ENCODE data around the gene IL23A.
"Not testable (repeated sequence)": the region's sequence is repeated elsewhere in the genome, so short reads cannot be mapped to it uniquely, and the experiment has no call there.

The IL23A gene

DNA sequence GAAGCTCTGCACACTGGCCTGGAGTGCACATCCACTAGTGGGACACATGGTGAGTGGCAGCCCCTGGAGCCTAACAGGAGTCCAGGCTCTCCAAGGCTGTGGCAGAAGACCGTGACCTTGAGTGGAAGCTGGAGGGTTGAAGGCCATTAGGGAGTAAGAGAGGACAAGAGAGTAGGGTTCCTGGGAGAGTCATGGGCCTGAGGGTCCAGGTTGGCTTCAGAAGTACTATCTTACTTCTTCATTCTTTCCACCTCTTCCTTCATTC is 406 bp downstream of the IL23A start:
- no peaks in the 10 kb centered on the region for H3K27me3 ChIP-seq (replicated peaks in 2 of 5; ENCODE audit: control insufficient read depth in 4 of 5, insufficient read depth in 5 of 5, low read length in 4 of 5)
- CTCF ChIA-PET: no interaction called here
- no peaks in the 10 kb centered on the region for H3K9me3 ChIP-seq (ENCODE audit: control extremely low read depth in 1 of 5, control insufficient read depth in 4 of 5, insufficient read depth in 2 of 5, low read depth in 1 of 5, low read length in 4 of 5)
- H3K36me3 ChIP-seq (ENCODE audit: control insufficient read depth in 4 of 4, insufficient read depth in 4 of 4, low read length in 3 of 4): peaks cover 9 to 24% (median 17%) of the 10 kb centered on the region in 4 experiments
- no CpG with 5 or more reads among the region's 1 CpG for WGBS (ENCODE audit: insufficient coverage)
- no peak overlapping the region for H3K4me3 ChIP-seq (ENCODE audit: control insufficient read depth in 1 of 7, extremely low read depth in 1 of 7, insufficient read depth in 4 of 7, low read depth in 2 of 7, low read length in 6 of 7)
- peaks cover 7 to 19% (median 17%) of the 10 kb centered on the region in 4 experiments for H3K4me1 ChIP-seq (ENCODE audit: control extremely low read depth in 1 of 4, control insufficient read depth in 4 of 4, insufficient read depth in 4 of 4, low read length in 3 of 4)
- DNase-seq: no peak
- POLR2A ChIA-PET: interaction anchor here (0.6 kb wide), 1 partner anchor 21 kb away, joined by 3 read pairs; the partner anchor contains the start of gene STAT2
- H3K27ac ChIP-seq (ENCODE audit: insufficient read depth in 1 of 2, low read depth in 1 of 2, low read length in 2 of 2, poor library complexity in 1 of 2, severe bottlenecking in 2 of 2): peak overlapping the region in 1 of 2 experiments; percentile 62

- CTCF ChIA-PET: interaction anchor here (0.9 to 1.9 kb wide), 4 partner anchors 12 to 25 kb away, joined by 3 to 6 read pairs (median 4); partner anchors contain the start of gene STAT2
- Histone ChIP-seq H3K4me1 (ENCODE audit: control extremely low read depth in 1 of 4, control insufficient read depth in 4 of 4, insufficient read depth in 4 of 4, low read length in 3 of 4) (peaks cover 0 to 15% (median 8%) of the 10 kb centered on the region in 4 experiments), H3K27ac (ENCODE audit: insufficient read depth in 1 of 2, low read depth in 1 of 2, low read length in 2 of 2, poor library complexity in 1 of 2, severe bottlenecking in 2 of 2) (no peak overlapping the region), H3K9me3 (ENCODE audit: control extremely low read depth in 1 of 5, control insufficient read depth in 4 of 5, insufficient read depth in 2 of 5, low read depth in 1 of 5, low read length in 4 of 5) (no peaks in the 10 kb centered on the region), H3K4me3 (ENCODE audit: control insufficient read depth in 1 of 7, extremely low read depth in 1 of 7, insufficient read depth in 4 of 7, low read depth in 2 of 7, low read length in 6 of 7) (no peak overlapping the region), H3K27me3 (replicated peaks in 2 of 5; ENCODE audit: control insufficient read depth in 4 of 5, insufficient read depth in 5 of 5, low read length in 4 of 5) (no peaks in the 10 kb centered on the region), H3K36me3 (ENCODE audit: control insufficient read depth in 4 of 4, insufficient read depth in 4 of 4, low read length in 3 of 4) (peaks cover 22 to 43% (median 31%) of the 10 kb centered on the region in 4 experiments)
- POLR2A ChIA-PET: no interaction called here
- WGBS (ENCODE audit: insufficient coverage): no CpG with 5 or more reads among the region's 1 CpG
- DNase-seq: no peak
Observed at GRCh38 chr12:56341616-56342015, 2.9 kb downstream of the IL23A start.

GRCh38 chr12:56342290-56342689 is 3.6 kb downstream of the IL23A start:
- DNase-seq; H3K27ac ChIP-seq (ENCODE audit: insufficient read depth in 1 of 2, low read depth in 1 of 2, low read length in 2 of 2, poor library complexity in 1 of 2, severe bottlenecking in 2 of 2); POLR2A ChIA-PET; H3K9me3 ChIP-seq (ENCODE audit: control extremely low read depth in 1 of 5, control insufficient read depth in 4 of 5, insufficient read depth in 2 of 5, low read depth in 1 of 5, low read length in 4 of 5); H3K27me3 ChIP-seq (replicated peaks in 2 of 5; ENCODE audit: control insufficient read depth in 4 of 5, insufficient read depth in 5 of 5, low read length in 4 of 5); H3K4me3 ChIP-seq (ENCODE audit: control insufficient read depth in 1 of 7, extremely low read depth in 1 of 7, insufficient read depth in 4 of 7, low read depth in 2 of 7, low read length in 6 of 7): not testable (repeated sequence)
- H3K36me3 ChIP-seq (ENCODE audit: control insufficient read depth in 4 of 4, insufficient read depth in 4 of 4, low read length in 3 of 4): peaks cover 22 to 50% (median 35%) of the 10 kb centered on the region in 4 experiments
- H3K4me1 ChIP-seq (ENCODE audit: control extremely low read depth in 1 of 4, control insufficient read depth in 4 of 4, insufficient read depth in 4 of 4, low read length in 3 of 4): peaks cover 0 to 11% (median 8%) of the 10 kb centered on the region in 4 experiments
- 88% methylated on average over 2 of the region's 2 CpGs for WGBS (ENCODE audit: insufficient coverage)
- CTCF ChIA-PET: interaction anchor here (1.1 to 1.9 kb wide), 2 partner anchors 15 to 26 kb away, joined by 3 to 6 read pairs; no protein-coding TSS in a partner anchor

- no peak for DNase-seq
- peaks cover 41 to 83% (median 61%) of the 10 kb centered on the region in 4 experiments for H3K36me3 ChIP-seq (ENCODE audit: control insufficient read depth in 4 of 4, insufficient read depth in 4 of 4, low read length in 3 of 4)
- no peaks in the 10 kb centered on the region for H3K9me3 ChIP-seq (ENCODE audit: control extremely low read depth in 1 of 5, control insufficient read depth in 4 of 5, insufficient read depth in 2 of 5, low read depth in 1 of 5, low read length in 4 of 5)
- H3K4me1 ChIP-seq (ENCODE audit: control extremely low read depth in 1 of 4, control insufficient read depth in 4 of 4, insufficient read depth in 4 of 4, low read length in 3 of 4): no peaks in the 10 kb centered on the region
- no peak overlapping the region for H3K4me3 ChIP-seq (ENCODE audit: control insufficient read depth in 1 of 7, extremely low read depth in 1 of 7, insufficient read depth in 4 of 7, low read depth in 2 of 7, low read length in 6 of 7)
- ChIA-PET POLR2A (interaction anchor here (0.6 to 1.0 kb wide), 2 partner anchors 13 to 105 kb away, joined by 4 to 6 read pairs; partner anchors contain the start of gene STAT2), CTCF (interaction anchor here (1.1 to 1.4 kb wide), 3 partner anchors 11 to 55 kb away, joined by 3 to 5 read pairs (median 3); no protein-coding TSS in a partner anchor)
- 96% methylated on average over 7 of the region's 7 CpGs for WGBS (ENCODE audit: insufficient coverage)
- no peak overlapping the region for H3K27ac ChIP-seq (ENCODE audit: insufficient read depth in 1 of 2, low read depth in 1 of 2, low read length in 2 of 2, poor library complexity in 1 of 2, severe bottlenecking in 2 of 2)
- no peaks in the 10 kb centered on the region for H3K27me3 ChIP-seq (replicated peaks in 2 of 5; ENCODE audit: control insufficient read depth in 4 of 5, insufficient read depth in 5 of 5, low read length in 4 of 5)
Observed at GRCh38 chr12:56346675-56347074, 8.0 kb downstream of the IL23A start.

GRCh38 chr12:56347255-56347654 is 8.6 kb downstream of the IL23A start:
- H3K9me3 ChIP-seq (ENCODE audit: control extremely low read depth in 1 of 5, control insufficient read depth in 4 of 5, insufficient read depth in 2 of 5, low read depth in 1 of 5, low read length in 4 of 5); H3K4me3 ChIP-seq (ENCODE audit: control insufficient read depth in 1 of 7, extremely low read depth in 1 of 7, insufficient read depth in 4 of 7, low read depth in 2 of 7, low read length in 6 of 7); H3K4me1 ChIP-seq (ENCODE audit: control extremely low read depth in 1 of 4, control insufficient read depth in 4 of 4, insufficient read depth in 4 of 4, low read length in 3 of 4); H3K27me3 ChIP-seq (replicated peaks in 2 of 5; ENCODE audit: control insufficient read depth in 4 of 5, insufficient read depth in 5 of 5, low read length in 4 of 5); DNase-seq; H3K27ac ChIP-seq (ENCODE audit: insufficient read depth in 1 of 2, low read depth in 1 of 2, low read length in 2 of 2, poor library complexity in 1 of 2, severe bottlenecking in 2 of 2): not testable (repeated sequence)
- peaks cover 41 to 87% (median 63%) of the 10 kb centered on the region in 4 experiments for H3K36me3 ChIP-seq (ENCODE audit: control insufficient read depth in 4 of 4, insufficient read depth in 4 of 4, low read length in 3 of 4)
- WGBS (ENCODE audit: insufficient coverage): 96% methylated on average over 7 of the region's 9 CpGs
- ChIA-PET CTCF (interaction anchor here (1.1 to 2.4 kb wide), 3 partner anchors 11 to 56 kb away, joined by 3 to 5 read pairs (median 5); no protein-coding TSS in a partner anchor), POLR2A (interaction anchor here (1.0 kb wide), 1 partner anchor 13 kb away, joined by 6 read pairs; the partner anchor contains the start of gene STAT2)

- WGBS (ENCODE audit: insufficient coverage): 100% methylated on average over 2 of the region's 5 CpGs
- DNase-seq: no peak
- no peaks in the 10 kb centered on the region for H3K27me3 ChIP-seq (replicated peaks in 2 of 5; ENCODE audit: control insufficient read depth in 4 of 5, insufficient read depth in 5 of 5, low read length in 4 of 5)
- peaks cover 34 to 87% (median 58%) of the 10 kb centered on the region in 4 experiments for H3K36me3 ChIP-seq (ENCODE audit: control insufficient read depth in 4 of 4, insufficient read depth in 4 of 4, low read length in 3 of 4)
- H3K9me3 ChIP-seq (ENCODE audit: control extremely low read depth in 1 of 5, control insufficient read depth in 4 of 5, insufficient read depth in 2 of 5, low read depth in 1 of 5, low read length in 4 of 5): no peaks in the 10 kb centered on the region
- H3K4me1 ChIP-seq (ENCODE audit: control extremely low read depth in 1 of 4, control insufficient read depth in 4 of 4, insufficient read depth in 4 of 4, low read length in 3 of 4): no peaks in the 10 kb centered on the region
- H3K27ac ChIP-seq (ENCODE audit: insufficient read depth in 1 of 2, low read depth in 1 of 2, low read length in 2 of 2, poor library complexity in 1 of 2, severe bottlenecking in 2 of 2): no peak overlapping the region
- H3K4me3 ChIP-seq (ENCODE audit: control insufficient read depth in 1 of 7, extremely low read depth in 1 of 7, insufficient read depth in 4 of 7, low read depth in 2 of 7, low read length in 6 of 7): no peak overlapping the region
- CTCF ChIA-PET: interaction anchor here (0.9 to 2.4 kb wide), 4 partner anchors 11 to 115 kb away, joined by 3 to 5 read pairs (median 5); partner anchors contain the start of genes IL23A and STAT2
- POLR2A ChIA-PET: no interaction called here
Observed at GRCh38 chr12:56348776-56349175, 10.1 kb downstream of the IL23A start.

GRCh38 chr12:56350662-56351061 is 12.0 kb downstream of the IL23A start:
- ChIA-PET POLR2A (no interaction called here), CTCF (interaction anchor here (0.6 to 0.9 kb wide), 2 partner anchors 11 to 92 kb away, joined by 3 read pairs; partner anchors contain the start of gene ANKRD52)
- Histone ChIP-seq H3K27me3 (replicated peaks in 2 of 5; ENCODE audit: control insufficient read depth in 4 of 5, insufficient read depth in 5 of 5, low read length in 4 of 5) (no peaks in the 10 kb centered on the region), H3K36me3 (ENCODE audit: control insufficient read depth in 4 of 4, insufficient read depth in 4 of 4, low read length in 3 of 4) (peaks cover 39 to 90% (median 62%) of the 10 kb centered on the region in 4 experiments), H3K4me3 (ENCODE audit: control insufficient read depth in 1 of 7, extremely low read depth in 1 of 7, insufficient read depth in 4 of 7, low read depth in 2 of 7, low read length in 6 of 7) (no peak overlapping the region), H3K27ac (ENCODE audit: insufficient read depth in 1 of 2, low read depth in 1 of 2, low read length in 2 of 2, poor library complexity in 1 of 2, severe bottlenecking in 2 of 2) (no peak overlapping the region), H3K4me1 (ENCODE audit: control extremely low read depth in 1 of 4, control insufficient read depth in 4 of 4, insufficient read depth in 4 of 4, low read length in 3 of 4) (no peaks in the 10 kb centered on the region), H3K9me3 (ENCODE audit: control extremely low read depth in 1 of 5, control insufficient read depth in 4 of 5, insufficient read depth in 2 of 5, low read depth in 1 of 5, low read length in 4 of 5) (no peaks in the 10 kb centered on the region)
- no peak for DNase-seq
- 93% methylated on average over 2 of the region's 2 CpGs for whole genome bisulfite sequencing (ENCODE audit: insufficient coverage)
